ENCODE data around the gene IFT122.

Gene IFT122

GRCh38 chr3:129558081-129558771, 118.2 kb downstream of the IFT122 start:
- DNase-seq (ENCODE audit: low spot score), result no peak

GRCh38 chr3:129558772-129559564, 118.9 kb downstream of the IFT122 start:
- no peak for DNase-seq (ENCODE audit: low spot score)

- no peak for DNase-seq (ENCODE audit: low spot score)
Measured at GRCh38 chr3:129559565-129560079, 119.6 kb downstream of the IFT122 start.

GRCh38 chr3:129560269-129560787, 120.3 kb downstream of the IFT122 start:
- no peak for DNase-seq (ENCODE audit: low spot score)

GRCh38 chr3:129560911-129561594, 121.0 kb downstream of the IFT122 start:
- no peak for DNase-seq (ENCODE audit: low spot score)

- no peak for DNase-seq (ENCODE audit: low spot score)
Measured at GRCh38 chr3:129561619-129562248, 121.7 kb downstream of the IFT122 start.

GRCh38 chr3:129562803-129563202, 122.8 kb downstream of the IFT122 start:
- no peak for DNase-seq (ENCODE audit: low spot score)

GRCh38 chr3:129563332-129563731, 123.3 kb downstream of the IFT122 start:
- no peak for DNase-seq (ENCODE audit: low spot score)

GRCh38 chr3:129563850-129564535, 124.0 kb downstream of the IFT122 start:
- DNase-seq (ENCODE audit: low spot score), result no peak

GRCh38 chr3:129564981-129565644, 125.1 kb downstream of the IFT122 start:
- no peak for DNase-seq (ENCODE audit: low spot score)

GRCh38 chr3:129565902-129566301, 125.9 kb downstream of the IFT122 start:
- DNase-seq (ENCODE audit: low spot score), result no peak

- no peak for DNase-seq (ENCODE audit: low spot score)
Measured at GRCh38 chr3:129567176-129567705, 127.2 kb downstream of the IFT122 start.

- no peak for DNase-seq (ENCODE audit: low spot score)
Measured at GRCh38 chr3:129567939-129568338, 127.9 kb downstream of the IFT122 start.

GRCh38 chr3:129569856-129570255, 129.8 kb downstream of the IFT122 start:
- DNase-seq (ENCODE audit: low spot score), result no peak
